CD4-positive, CD25-positive, alpha-beta regulatory T cell (primary cell): ENCODE measurements around the gene PDS5B. TPM values are rescaled to one million over a fixed set of nuclear protein-coding genes. Genes with fewer than 3 reads are reported as not detected.

ENCODE experiments used
- ATAC-seq, 2 donors: fragments of 150-1000 bp; cut with Tn5 transposase; one replicate each; pipeline ENCODE4 v1.10.0; 2021; ENCODE audit warnings: low read depth in 2 of 2, moderate number of reproducible peaks in 2 of 2, moderate library complexity in 1 of 2
- DNase-seq, 3 donors: peaks; one replicate each; pipeline versions ENCODE4 v3.0.0 to v3.0.0-alpha.2; 2012 to 2022; ENCODE audit warnings: mixed read lengths in 1 of 3
- H3K27ac ChIP-seq: one replicate; pipeline ENCODE4 v1.7.0; 2013; ENCODE audit warnings: mild to moderate bottlenecking, low read length; ENCODE audit not compliant: insufficient read depth, poor library complexity, severe bottlenecking
- H3K27me3 ChIP-seq: one replicate; pipeline ENCODE4 v1.7.0; 2013; ENCODE audit warnings: low read length; ENCODE audit not compliant: control insufficient read depth, insufficient read depth
- H3K36me3 ChIP-seq: one replicate; pipeline ENCODE4 v1.7.0; 2013; ENCODE audit warnings: mild to moderate bottlenecking, low read length, moderate library complexity; ENCODE audit not compliant: control insufficient read depth, insufficient read depth
- H3K4me1 ChIP-seq: 2 replicates; pipeline ENCODE4 v1.7.0; 2013; ENCODE audit warnings: mild to moderate bottlenecking, low read length; ENCODE audit not compliant: insufficient read depth, control insufficient read depth, poor library complexity, severe bottlenecking
- H3K4me3 ChIP-seq: one replicate; pipeline ENCODE4 v1.7.0; 2013; ENCODE audit warnings: low read depth, mild to moderate bottlenecking, low read length, moderate library complexity
- H3K9me3 ChIP-seq, 2 experiments: 1 replicate in 1 of 2; 2 replicates in 1 of 2; pipeline ENCODE4 v1.7.0; 2013; ENCODE audit warnings: low read length in 2 of 2, mild to moderate bottlenecking in 1 of 2, moderate library complexity in 1 of 2; ENCODE audit not compliant: control insufficient read depth in 2 of 2
- H3K27ac Mint-ChIP-seq, 3 donors: one replicate each; pipeline ENCODE4 v1.8.0; 2020 to 2022; ENCODE audit warnings: mild to moderate bottlenecking in 3 of 3, mixed read lengths in 3 of 3, moderate library complexity in 2 of 3
- H3K27me3 Mint-ChIP-seq: one replicate; pipeline ENCODE4 v1.8.0; 2022; ENCODE audit warnings: mild to moderate bottlenecking, mixed read lengths
- H3K36me3 Mint-ChIP-seq: one replicate; pipeline ENCODE4 v1.8.0; 2020; ENCODE audit warnings: mixed read lengths
- H3K4me1 Mint-ChIP-seq, 4 donors: one replicate each; pipeline ENCODE4 v1.8.0; 2020 to 2022; ENCODE audit warnings: mixed read lengths in 4 of 4, mild to moderate bottlenecking in 1 of 4
- H3K4me3 Mint-ChIP-seq, 4 donors: one replicate each; pipeline ENCODE4 v1.8.0; 2020 to 2022; ENCODE audit warnings: mild to moderate bottlenecking in 4 of 4, mixed read lengths in 4 of 4, moderate library complexity in 3 of 4
- H3K9me3 Mint-ChIP-seq, 7 donors: one replicate each; pipeline ENCODE4 v1.8.0; 2020 to 2022; ENCODE audit warnings: mixed read lengths in 7 of 7, mild to moderate bottlenecking in 3 of 7, moderate library complexity in 2 of 7
- polyA plus RNA-seq, 4 donors: library from polyadenylated mRNA; unstranded; fragments of 300-500 nt; fragmentation: Illumina TruSeq; gene quantifications; one replicate each; pipeline ENCODE4 v1.2.3, GENCODE V29; 2021
- total RNA-seq: library from RNA; stranded (reverse); gene quantifications from one replicate; pipeline ENCODE4 v1.2.3, GENCODE V29; 2022

The PDS5B gene
- total and polyA plus RNA-seq, 5 donors from 2014 or later: 28.6 to 51.4 (median 34.5) TPM

- ATAC-seq (no peak), DNase-seq (no peak)
- Histone ChIP-seq H3K36me3 (peaks cover 18% of the 10 kb centered on the region), H3K4me3 (no peak overlapping the region), H3K27me3 (no peaks in the 10 kb centered on the region), H3K27ac (no peak overlapping the region), H3K4me1 (no peaks in the 10 kb centered on the region), H3K9me3 (no peaks in the 10 kb centered on the region)
- H3K27ac Mint-ChIP-seq: peak overlapping the region in 1 of 3 donors; percentile 14
- H3K36me3 Mint-ChIP-seq: peaks cover 63% of the 10 kb centered on the region
- H3K4me3 Mint-ChIP-seq: no peak overlapping the region
- H3K9me3 Mint-ChIP-seq: no peaks in the 10 kb centered on the region
- peaks cover 5 to 10% (median 9%) of the 10 kb centered on the region in 4 donors for H3K4me1 Mint-ChIP-seq
- H3K27me3 Mint-ChIP-seq: no peaks in the 10 kb centered on the region
Observed at GRCh38 chr13:32752997-32753606, 166.8 kb downstream of the PDS5B start.

- peaks cover 5 to 16% (median 6%) of the 10 kb centered on the region in 4 donors for H3K4me1 Mint-ChIP-seq
- no peak overlapping the region for H3K4me3 ChIP-seq
- H3K27ac Mint-ChIP-seq: peak overlapping the region in 1 of 3 donors; percentile 16
- DNase-seq (no peak), ATAC-seq (no peak)
- H3K27me3 Mint-ChIP-seq: no peaks in the 10 kb centered on the region
- no peaks in the 10 kb centered on the region for H3K4me1 ChIP-seq
- H3K27ac ChIP-seq: no peak overlapping the region
- H3K27me3 ChIP-seq: no peaks in the 10 kb centered on the region
- no peaks in the 10 kb centered on the region for H3K9me3 Mint-ChIP-seq
- H3K9me3 ChIP-seq: no peaks in the 10 kb centered on the region
- H3K36me3 Mint-ChIP-seq: peaks cover 62% of the 10 kb centered on the region
- no peak overlapping the region for H3K4me3 Mint-ChIP-seq
- peaks cover 24% of the 10 kb centered on the region for H3K36me3 ChIP-seq
Observed at GRCh38 chr13:32754179-32754578, 167.9 kb downstream of the PDS5B start.

- H3K36me3 ChIP-seq: peaks cover 46% of the 10 kb centered on the region
- Mint-ChIP-seq H3K27ac (no peak overlapping the region), H3K9me3 (peaks cover 0 to 12% (median 3%) of the 10 kb centered on the region in 7 donors)
Observed at GRCh38 chr13:32759152-32759551, 172.9 kb downstream of the PDS5B start.

GRCh38 chr13:32761472-32761871 is 175.2 kb downstream of the PDS5B start:
- DNase-seq (no peak), ATAC-seq (no peak)
- H3K9me3 Mint-ChIP-seq: peaks cover 0 to 12% (median 3%) of the 10 kb centered on the region in 7 donors
- H3K36me3 ChIP-seq: peaks cover 56% of the 10 kb centered on the region
- no peak overlapping the region for H3K27ac Mint-ChIP-seq
- no peak overlapping the region for H3K27ac ChIP-seq
- no peak overlapping the region for H3K4me3 ChIP-seq
- H3K27me3 ChIP-seq: no peaks in the 10 kb centered on the region
- H3K27me3 Mint-ChIP-seq: no peaks in the 10 kb centered on the region
- H3K4me1 ChIP-seq: no peaks in the 10 kb centered on the region
- no peak overlapping the region for H3K4me3 Mint-ChIP-seq
- H3K36me3 Mint-ChIP-seq: peaks cover 55% of the 10 kb centered on the region
- peaks cover 0 to 25% (median 2%) of the 10 kb centered on the region in 4 donors for H3K4me1 Mint-ChIP-seq
- peaks cover 0 to 4% of the 10 kb centered on the region in 2 experiments for H3K9me3 ChIP-seq

More at GRCh38 chr13:32759152-32759551, 172.9 kb downstream of the PDS5B start:
- no peaks in the 10 kb centered on the region for H3K27me3 Mint-ChIP-seq
- peaks cover 62% of the 10 kb centered on the region for H3K36me3 Mint-ChIP-seq
- no peaks in the 10 kb centered on the region for H3K4me1 ChIP-seq
- H3K4me3 Mint-ChIP-seq: no peak overlapping the region
- DNase-seq: no peak
- no peak for ATAC-seq
- no peaks in the 10 kb centered on the region for H3K27me3 ChIP-seq
- H3K4me1 Mint-ChIP-seq: peaks cover 0 to 25% (median 1%) of the 10 kb centered on the region in 4 donors
- H3K9me3 ChIP-seq: peaks cover 0 to 4% of the 10 kb centered on the region in 2 experiments
- no peak overlapping the region for H3K27ac ChIP-seq
- H3K4me3 ChIP-seq: no peak overlapping the region

GRCh38 chr13:32779119-32779518 is 192.9 kb downstream of the PDS5B start:
- no peak for DNase-seq
- Mint-ChIP-seq H3K27me3 (no peaks in the 10 kb centered on the region), H3K36me3 (peaks cover 37% of the 10 kb centered on the region), H3K4me1 (peaks cover 16 to 29% (median 17%) of the 10 kb centered on the region in 4 donors), H3K27ac (peak overlapping the region in 2 of 3 donors; percentile 22 to 39), H3K4me3 (no peak overlapping the region), H3K9me3 (peaks cover 0 to 3% (median 0%) of the 10 kb centered on the region in 7 donors)
- peaks cover 22% of the 10 kb centered on the region for H3K36me3 ChIP-seq
- H3K9me3 ChIP-seq: no peaks in the 10 kb centered on the region
- no peak overlapping the region for H3K4me3 ChIP-seq
- no peaks in the 10 kb centered on the region for H3K27me3 ChIP-seq
- H3K4me1 ChIP-seq: peaks cover 10% of the 10 kb centered on the region
- no peak overlapping the region for H3K27ac ChIP-seq
- no peak for ATAC-seq

- peaks cover 21% of the 10 kb centered on the region for H3K36me3 Mint-ChIP-seq
- H3K27ac ChIP-seq: no peak overlapping the region
- H3K9me3 ChIP-seq: no peaks in the 10 kb centered on the region
- ATAC-seq: no peak
- H3K9me3 Mint-ChIP-seq: peaks cover 0 to 3% (median 0%) of the 10 kb centered on the region in 7 donors
- peaks cover 12% of the 10 kb centered on the region for H3K36me3 ChIP-seq
- no peaks in the 10 kb centered on the region for H3K27me3 ChIP-seq
- H3K4me1 Mint-ChIP-seq: peaks cover 16 to 43% (median 18%) of the 10 kb centered on the region in 4 donors
- no peaks in the 10 kb centered on the region for H3K27me3 Mint-ChIP-seq
- H3K4me1 ChIP-seq: peaks cover 10% of the 10 kb centered on the region
- no peak for DNase-seq
- H3K4me3 Mint-ChIP-seq: no peak overlapping the region
- no peak overlapping the region for H3K27ac Mint-ChIP-seq
- no peak overlapping the region for H3K4me3 ChIP-seq
Observed at GRCh38 chr13:32781906-32782305, 195.7 kb downstream of the PDS5B start.

GRCh38 chr13:32783067-32783466 is 196.8 kb downstream of the PDS5B start:
- peaks cover 18 to 43% (median 18%) of the 10 kb centered on the region in 4 donors for H3K4me1 Mint-ChIP-seq
- no peak overlapping the region for H3K27ac Mint-ChIP-seq
- ATAC-seq (peak; percentile 64 to 77), DNase-seq (peak in 1 of 3 donors; percentile 57)
- no peaks in the 10 kb centered on the region for H3K27me3 Mint-ChIP-seq
- H3K27ac ChIP-seq: peak overlapping the region; percentile 2
- peak overlapping the region; percentile 35 for H3K4me3 ChIP-seq
- H3K9me3 Mint-ChIP-seq: peaks cover 0 to 3% (median 0%) of the 10 kb centered on the region in 7 donors
- no peak overlapping the region for H3K4me3 Mint-ChIP-seq
- H3K36me3 ChIP-seq: peaks cover 6% of the 10 kb centered on the region
- peaks cover 21% of the 10 kb centered on the region for H3K36me3 Mint-ChIP-seq
- H3K27me3 ChIP-seq: no peaks in the 10 kb centered on the region
- peaks cover 10% of the 10 kb centered on the region for H3K4me1 ChIP-seq
- no peaks in the 10 kb centered on the region for H3K9me3 ChIP-seq

GRCh38 chr13:32790731-32791130 is 204.5 kb downstream of the PDS5B start:
- Mint-ChIP-seq H3K4me1 (peaks cover 16 to 30% (median 22%) of the 10 kb centered on the region in 4 donors), H3K36me3 (peaks cover 4% of the 10 kb centered on the region), H3K4me3 (no peak overlapping the region), H3K27ac (peak overlapping the region; percentile 50 to 82 (median 67)), H3K27me3 (no peaks in the 10 kb centered on the region), H3K9me3 (no peaks in the 10 kb centered on the region)
- Histone ChIP-seq H3K27me3 (no peaks in the 10 kb centered on the region), H3K9me3 (no peaks in the 10 kb centered on the region), H3K4me3 (no peak overlapping the region), H3K36me3 (no peaks in the 10 kb centered on the region), H3K27ac (no peak overlapping the region), H3K4me1 (peaks cover 11% of the 10 kb centered on the region)
- DNase-seq: no peak
- no peak for ATAC-seq
